Activated naive CD4-positive, alpha-beta T cell treated with anti-CD3 and anti-CD28 coated beads for 36 hours (primary cell): Measurements from ENCODE around the gene CARNS1. TPM values are rescaled to one million over a fixed set of nuclear protein-coding genes. Genes with fewer than 3 reads are reported as not detected.

Experiments used
- CTCF ChIA-PET: fragments of 350-600 bp; sonication (Branson Sonifier 250); formaldehyde crosslinking; loops from one replicate; lab custom pipeline; 2021; ENCODE audit warnings: antibody characterized with exemption; lab: Charles Lee
- DNase-seq: peaks from one replicate; pipeline ENCODE4 v3.0.0-alpha.2; 2020
- H3K27ac Mint-ChIP-seq: one replicate; pipeline ENCODE4 v1.8.0; 2021; ENCODE audit warnings: mild to moderate bottlenecking, mixed read lengths
- H3K27me3 Mint-ChIP-seq: one replicate; pipeline ENCODE4 v1.8.0; 2021; ENCODE audit warnings: low read depth, mixed read lengths
- H3K36me3 Mint-ChIP-seq: one replicate; pipeline ENCODE4 v1.8.0; 2021; ENCODE audit warnings: low read depth, mixed read lengths
- H3K4me1 Mint-ChIP-seq: one replicate; pipeline ENCODE4 v1.8.0; 2021; ENCODE audit warnings: low read depth, mixed read lengths
- H3K4me3 Mint-ChIP-seq: one replicate; pipeline ENCODE4 v1.8.0; 2021; ENCODE audit warnings: mild to moderate bottlenecking, moderate library complexity, mixed read lengths
- H3K9me3 Mint-ChIP-seq: one replicate; pipeline ENCODE4 v1.8.0; 2021; ENCODE audit warnings: mixed read lengths
- intact Hi-C: fragments of 100-400 bp; cut with micrococcal nuclease; formaldehyde crosslinking; loops from one replicate; pipeline ENCODE4 v1.15.1; 2023
- total RNA-seq, 2 experiments: library from RNA; stranded (reverse); gene quantifications; one replicate each; pipeline ENCODE4 v1.2.3, GENCODE V29; 2021

Gene CARNS1
- total RNA-seq, 2 experiments from 2014 or later, result 0.91 to 2.0 TPM

DNA sequence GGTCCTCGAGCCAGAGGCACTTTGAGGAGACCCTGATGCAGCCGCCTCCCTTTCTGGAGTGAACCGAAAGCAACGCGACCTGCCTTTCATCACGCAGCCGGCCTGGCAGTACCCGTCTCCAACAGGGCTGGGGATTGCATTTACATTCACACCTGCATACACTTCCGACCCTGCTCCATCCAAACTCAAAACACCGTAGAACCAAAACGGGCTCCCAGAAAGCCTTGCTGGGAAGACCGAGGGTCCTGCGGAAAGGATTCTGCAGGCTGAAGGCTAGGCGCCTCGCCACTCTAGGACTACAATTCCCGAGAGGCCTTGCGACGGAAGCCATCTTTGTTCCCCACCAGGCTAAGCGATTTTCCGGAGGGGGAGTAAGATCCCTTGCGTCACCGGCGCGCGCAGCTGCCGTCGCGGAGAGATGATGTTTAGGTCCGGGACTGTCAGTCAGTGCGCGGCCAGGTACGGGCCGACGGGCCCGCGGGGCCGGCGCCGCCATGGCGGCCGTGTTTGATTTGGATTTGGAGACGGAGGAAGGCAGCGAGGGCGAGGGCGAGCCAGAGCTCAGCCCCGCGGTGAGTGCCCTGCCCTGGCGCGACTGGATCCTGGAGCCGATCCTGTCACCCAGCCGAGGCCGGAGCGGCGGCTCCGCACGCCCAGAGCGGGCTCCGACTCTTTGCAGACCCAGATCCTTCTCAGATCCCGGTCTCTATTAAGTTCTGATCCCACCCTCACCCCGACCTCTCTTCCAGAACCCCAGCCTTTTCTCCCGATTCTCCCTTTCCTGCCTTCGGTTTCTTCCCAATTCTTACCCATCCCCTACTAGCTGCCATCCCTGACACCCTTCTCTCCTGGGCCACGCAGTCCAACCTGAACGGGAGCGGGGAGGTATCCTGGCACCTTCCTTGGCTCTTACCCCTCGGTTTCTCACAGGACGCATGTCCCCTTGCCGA, 12.8 kb downstream of the CARNS1 start, which contains the start of gene RPS6KB2:
RPS6KB2 (plus strand) TSS at position 443 of the 950 bp plus-strand sequence; CDS start at position 495, 52 bp downstream.
- peak; percentile 100 for DNase-seq
- no peaks in the 10 kb centered on the region for H3K27me3 Mint-ChIP-seq
- H3K36me3 Mint-ChIP-seq, result peaks cover 12% of the 10 kb centered on the region
- no peaks in the 10 kb centered on the region for H3K9me3 Mint-ChIP-seq
- intact Hi-C loops, result loop anchor here (1.0 to 2.0 kb wide), 3 partner anchors 8 to 40 kb away; partner anchors contain the start of gene TMEM134
- H3K4me3 Mint-ChIP-seq, result peak within 1 kb of the TSS; percentile 98
- H3K27ac Mint-ChIP-seq, result peak within 1 kb of the TSS; percentile 97
- CTCF ChIA-PET, result interaction anchor here (0.6 to 2.7 kb wide), 3 partner anchors 11 to 26 kb away, joined by 3 to 7 read pairs (median 4); partner anchors contain the start of genes PPP1CA and TBC1D10C
- peaks cover 35% of the 10 kb centered on the region for H3K4me1 Mint-ChIP-seq

DNA sequence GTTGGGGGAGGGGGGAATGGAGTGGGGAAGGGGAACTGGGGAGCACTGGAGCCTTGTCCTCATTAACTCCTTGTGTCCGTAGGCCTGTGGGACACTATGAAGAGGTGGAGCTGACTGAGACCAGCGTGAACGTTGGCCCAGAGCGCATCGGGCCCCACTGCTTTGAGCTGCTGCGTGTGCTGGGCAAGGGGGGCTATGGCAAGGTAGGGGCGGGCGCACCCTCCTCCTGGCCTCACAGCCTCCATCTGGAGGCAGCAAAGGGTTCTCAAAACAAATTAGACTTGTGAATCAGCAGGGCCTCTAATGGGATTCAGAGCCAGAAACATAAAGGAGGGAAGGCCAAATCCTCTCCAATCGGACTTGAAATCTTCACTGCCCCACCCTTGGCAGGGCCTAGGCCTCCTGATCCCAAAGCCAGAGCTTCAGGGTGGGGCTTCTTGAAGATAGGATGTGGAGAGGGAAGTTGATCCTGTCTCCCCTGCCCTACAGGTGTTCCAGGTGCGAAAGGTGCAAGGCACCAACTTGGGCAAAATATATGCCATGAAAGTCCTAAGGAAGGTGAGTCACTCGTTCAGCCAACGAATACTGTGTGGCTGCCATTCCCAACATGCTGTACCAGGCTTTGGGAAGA, 13.7 kb downstream of the CARNS1 start:
- intact Hi-C loops, result loop anchor here (2.0 kb wide), 1 partner anchor 40 kb away; the partner anchor contains the start of gene TMEM134
- peaks cover 42% of the 10 kb centered on the region for H3K4me1 Mint-ChIP-seq
- CTCF ChIA-PET, result interaction anchor here (0.6 to 2.7 kb wide), 4 partner anchors 10 to 27 kb away, joined by 3 to 7 read pairs (median 4); partner anchors contain the start of genes PPP1CA and TBC1D10C
- H3K4me3 Mint-ChIP-seq, result peak overlapping the region; percentile 98
- H3K27me3 Mint-ChIP-seq, result no peaks in the 10 kb centered on the region
- peaks cover 15% of the 10 kb centered on the region for H3K36me3 Mint-ChIP-seq
- DNase-seq, result no peak
- peak overlapping the region; percentile 97 for H3K27ac Mint-ChIP-seq
- H3K9me3 Mint-ChIP-seq, result no peaks in the 10 kb centered on the region

- H3K27ac Mint-ChIP-seq, result peak overlapping the region; percentile 97
- CTCF ChIA-PET, result interaction anchor here (0.7 to 2.7 kb wide), 2 partner anchors 26 to 28 kb away, joined by 5 to 7 read pairs; partner anchors contain the start of genes PPP1CA and TBC1D10C
- H3K27me3 Mint-ChIP-seq, result no peaks in the 10 kb centered on the region
- H3K4me3 Mint-ChIP-seq, result peak overlapping the region; percentile 98
- peaks cover 44% of the 10 kb centered on the region for H3K4me1 Mint-ChIP-seq
- H3K9me3 Mint-ChIP-seq, result no peaks in the 10 kb centered on the region
- intact Hi-C loops, result loop anchor here (2.0 kb wide), 1 partner anchor 39 kb away; the partner anchor contains the start of gene TMEM134
- peaks cover 18% of the 10 kb centered on the region for H3K36me3 Mint-ChIP-seq
- DNase-seq, result no peak
Observed at GRCh38 chr11:67429722-67430121, 14.2 kb downstream of the CARNS1 start.

GRCh38 chr11:67431346-67432249, 16.1 kb downstream of the CARNS1 start:
- Mint-ChIP-seq H3K36me3 (peaks cover 27% of the 10 kb centered on the region), H3K4me3 (peak overlapping the region; percentile 2), H3K4me1 (peaks cover 56% of the 10 kb centered on the region), H3K27ac (peak overlapping the region; percentile 9), H3K9me3 (no peaks in the 10 kb centered on the region), H3K27me3 (no peaks in the 10 kb centered on the region)
- intact Hi-C loops, result no loop called here
- CTCF ChIA-PET, result no interaction called here
- no peak for DNase-seq

DNA sequence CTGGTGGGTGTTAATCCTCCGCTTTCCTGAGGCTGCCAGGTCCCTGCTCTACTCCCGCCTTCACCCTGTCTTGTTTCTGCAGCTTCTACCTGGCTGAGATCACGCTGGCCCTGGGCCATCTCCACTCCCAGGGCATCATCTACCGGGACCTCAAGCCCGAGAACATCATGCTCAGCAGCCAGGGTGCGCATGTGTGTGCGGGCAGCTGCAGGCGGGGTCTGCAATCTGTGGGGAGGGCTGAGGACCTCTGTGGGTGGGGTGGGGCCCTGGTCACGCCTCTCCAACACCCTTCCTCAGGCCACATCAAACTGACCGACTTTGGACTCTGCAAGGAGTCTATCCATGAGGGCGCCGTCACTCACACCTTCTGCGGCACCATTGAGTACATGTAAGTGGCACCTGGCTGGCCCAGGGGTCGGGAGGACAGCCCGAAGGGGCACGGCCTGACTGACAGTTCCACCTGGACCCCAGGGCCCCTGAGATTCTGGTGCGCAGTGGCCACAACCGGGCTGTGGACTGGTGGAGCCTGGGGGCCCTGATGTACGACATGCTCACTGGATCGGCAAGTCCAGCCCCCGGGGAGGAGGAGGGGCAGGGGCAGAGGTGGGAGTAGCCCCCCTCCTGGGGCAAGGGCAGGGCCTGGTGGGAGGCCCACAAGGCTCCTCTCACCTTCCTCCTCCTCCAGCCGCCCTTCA, 17.3 kb downstream of the CARNS1 start:
- intact Hi-C loops, result no loop called here
- DNase-seq, result no peak
- Mint-ChIP-seq H3K4me1 (peaks cover 49% of the 10 kb centered on the region), H3K9me3 (no peaks in the 10 kb centered on the region), H3K27ac (peak overlapping the region; percentile 93), H3K4me3 (no peak overlapping the region), H3K36me3 (peaks cover 35% of the 10 kb centered on the region), H3K27me3 (no peaks in the 10 kb centered on the region)
- CTCF ChIA-PET, result no interaction called here

- CTCF ChIA-PET, result no interaction called here
- DNase-seq, result no peak
- Mint-ChIP-seq H3K4me3 (no peak overlapping the region), H3K9me3 (no peaks in the 10 kb centered on the region), H3K36me3 (peaks cover 40% of the 10 kb centered on the region), H3K27me3 (no peaks in the 10 kb centered on the region), H3K4me1 (peaks cover 50% of the 10 kb centered on the region), H3K27ac (peak overlapping the region; percentile 93)
- intact Hi-C loops, result no loop called here
Observed at GRCh38 chr11:67433536-67434394, 18.3 kb downstream of the CARNS1 start.

GRCh38 chr11:67434395-67434881, 19.0 kb downstream of the CARNS1 start:
- intact Hi-C loops, result no loop called here
- Mint-ChIP-seq H3K27me3 (no peaks in the 10 kb centered on the region), H3K4me3 (no peak overlapping the region), H3K36me3 (peaks cover 46% of the 10 kb centered on the region), H3K27ac (peak overlapping the region; percentile 93), H3K4me1 (peaks cover 53% of the 10 kb centered on the region), H3K9me3 (no peaks in the 10 kb centered on the region)
- no peak for DNase-seq
- CTCF ChIA-PET, result no interaction called here

GRCh38 chr11:67435031-67435726, 19.7 kb downstream of the CARNS1 start:
- DNase-seq, result no peak
- H3K4me1 Mint-ChIP-seq, result peaks cover 57% of the 10 kb centered on the region
- intact Hi-C loops, result no loop called here
- no peaks in the 10 kb centered on the region for H3K27me3 Mint-ChIP-seq
- CTCF ChIA-PET, result no interaction called here
- H3K27ac Mint-ChIP-seq, result peak overlapping the region; percentile 93
- H3K9me3 Mint-ChIP-seq, result no peaks in the 10 kb centered on the region
- H3K36me3 Mint-ChIP-seq, result peaks cover 50% of the 10 kb centered on the region
- H3K4me3 Mint-ChIP-seq, result peak overlapping the region; percentile 90

DNA sequence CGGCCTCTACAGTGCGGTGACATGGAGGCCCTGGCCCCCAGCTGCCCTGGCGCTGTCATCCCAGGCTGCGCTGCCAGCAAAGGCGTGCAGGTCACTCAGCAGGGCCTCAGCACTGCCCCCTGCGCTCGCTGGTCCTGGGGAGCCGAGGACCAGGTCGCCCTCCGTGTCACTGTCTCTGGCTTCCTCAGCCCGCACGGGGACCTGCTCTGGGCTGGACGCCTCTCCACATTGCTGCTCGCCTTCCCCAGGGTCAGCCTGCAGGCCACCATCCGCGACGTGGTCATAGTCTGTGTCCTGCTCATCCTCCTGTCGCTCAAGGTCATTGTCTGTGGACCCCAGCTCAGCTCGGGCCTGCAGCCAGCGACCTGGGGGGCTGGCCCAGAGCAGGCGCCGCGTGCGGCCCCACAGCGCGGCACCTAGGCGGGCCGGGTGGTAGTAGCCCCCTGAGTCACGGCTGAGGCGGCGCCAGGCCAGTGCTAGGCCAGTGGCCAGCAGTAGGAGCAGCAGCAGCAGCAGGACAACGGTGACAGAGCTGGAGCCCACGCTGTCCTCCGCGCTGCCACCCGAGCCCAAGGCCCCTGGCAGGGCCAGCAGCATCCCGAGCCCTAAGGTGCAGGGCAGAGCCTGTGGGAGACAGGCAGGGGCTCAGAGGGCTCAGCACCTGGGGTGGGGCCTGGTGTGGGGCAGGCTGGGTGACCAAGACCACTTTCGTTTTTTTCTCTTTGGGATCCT, 20.4 kb downstream of the CARNS1 start:
- intact Hi-C loops, result loop anchor here (1.0 kb wide), 2 partner anchors 8 to 28 kb away; partner anchors contain the start of gene RPS6KB2
- peak overlapping the region; percentile 99 for H3K27ac Mint-ChIP-seq
- H3K4me3 Mint-ChIP-seq, result peak overlapping the region; percentile 90
- H3K27me3 Mint-ChIP-seq, result no peaks in the 10 kb centered on the region
- CTCF ChIA-PET, result interaction anchor here (0.7 to 3.8 kb wide), 3 partner anchors 31 to 211 kb away, joined by 3 to 20 read pairs (median 3); no protein-coding TSS in a partner anchor
- H3K9me3 Mint-ChIP-seq, result no peaks in the 10 kb centered on the region
- no peak for DNase-seq
- peaks cover 48% of the 10 kb centered on the region for H3K36me3 Mint-ChIP-seq
- H3K4me1 Mint-ChIP-seq, result peaks cover 59% of the 10 kb centered on the region
